ENCODE measurements around the gene IQCM. TPM values are rescaled to one million over a fixed set of nuclear protein-coding genes. Genes with fewer than 3 reads are reported as not detected.

Gene IQCM
- total RNA-seq, 6 experiments from 2014 or later: not detected

DNA sequence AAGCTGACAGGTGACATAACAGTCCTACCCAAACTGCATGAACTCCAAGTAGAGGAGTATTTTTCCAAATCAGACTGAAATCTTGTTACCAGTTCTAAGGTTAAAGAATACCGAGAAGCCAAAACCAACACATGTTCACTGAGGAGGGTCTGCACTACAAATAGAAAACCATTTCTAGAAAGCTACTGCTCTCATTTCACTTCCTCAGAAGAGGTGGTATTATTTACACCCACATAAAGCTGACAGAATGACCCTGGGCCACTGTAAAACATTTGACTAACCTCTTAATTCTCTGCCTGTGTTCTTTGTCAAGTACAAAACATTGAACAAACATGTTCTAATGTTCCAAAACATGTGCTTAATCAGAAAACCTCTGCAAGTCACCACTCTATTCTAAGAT is 95.8 kb downstream of the IQCM start:
- Histone ChIP-seq H3K27ac (no peak overlapping the region), H3K4me3 (no peak overlapping the region), H3K9me3 (no peaks in the 10 kb centered on the region), H3K27me3 (no peaks in the 10 kb centered on the region), H3K4me1 (no peaks in the 10 kb centered on the region), H3K36me3 (no peaks in the 10 kb centered on the region)
- TF ChIP-seq, protein P1, sequence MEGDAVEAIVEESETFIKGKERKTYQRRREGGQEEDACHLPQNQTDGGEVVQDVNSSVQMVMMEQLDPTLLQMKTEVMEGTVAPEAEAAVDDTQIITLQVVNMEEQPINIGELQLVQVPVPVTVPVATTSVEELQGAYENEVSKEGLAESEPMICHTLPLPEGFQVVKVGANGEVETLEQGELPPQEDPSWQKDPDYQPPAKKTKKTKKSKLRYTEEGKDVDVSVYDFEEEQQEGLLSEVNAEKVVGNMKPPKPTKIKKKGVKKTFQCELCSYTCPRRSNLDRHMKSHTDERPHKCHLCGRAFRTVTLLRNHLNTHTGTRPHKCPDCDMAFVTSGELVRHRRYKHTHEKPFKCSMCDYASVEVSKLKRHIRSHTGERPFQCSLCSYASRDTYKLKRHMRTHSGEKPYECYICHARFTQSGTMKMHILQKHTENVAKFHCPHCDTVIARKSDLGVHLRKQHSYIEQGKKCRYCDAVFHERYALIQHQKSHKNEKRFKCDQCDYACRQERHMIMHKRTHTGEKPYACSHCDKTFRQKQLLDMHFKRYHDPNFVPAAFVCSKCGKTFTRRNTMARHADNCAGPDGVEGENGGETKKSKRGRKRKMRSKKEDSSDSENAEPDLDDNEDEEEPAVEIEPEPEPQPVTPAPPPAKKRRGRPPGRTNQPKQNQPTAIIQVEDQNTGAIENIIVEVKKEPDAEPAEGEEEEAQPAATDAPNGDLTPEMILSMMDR (IDR thresholded peaks at IDR 0.05): no peak
- TF ChIP-seq POLR2A (IDR thresholded peaks at IDR 0.05): no peak
- WGBS (ENCODE audit: insufficient coverage, low coverage, low lambda C conversion rate, missing lambda C conversion rate): 36% methylated on average over 1 of the region's 1 CpG
- no peak for ATAC-seq
- DNase-seq: no peak
- intact Hi-C loops (cut with DNase I): no loop called here

DNA sequence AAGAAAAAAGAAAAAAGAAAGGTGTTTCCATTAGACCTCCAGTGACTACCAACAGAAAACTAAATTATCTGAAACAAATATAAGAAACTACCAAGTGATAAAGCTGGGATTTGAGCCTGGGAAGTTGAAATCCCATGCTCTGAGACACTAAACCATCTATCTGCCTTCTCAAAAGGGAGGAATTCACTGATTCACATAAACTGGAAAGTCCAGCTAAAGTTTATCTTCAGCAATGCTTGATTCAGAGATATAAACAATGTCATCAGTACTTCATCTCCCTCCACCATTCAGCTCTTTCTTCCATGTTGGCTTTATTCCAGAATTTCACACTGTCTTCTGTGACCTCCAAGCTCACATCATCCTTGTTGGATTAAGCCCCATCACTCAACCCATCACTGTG is 96.3 kb downstream of the IQCM start:
- no peak for TF ChIP-seq POLR2A (IDR thresholded peaks at IDR 0.05)
- TF ChIP-seq, protein P1 (IDR thresholded peaks at IDR 0.05): no peak
- no peaks in the 10 kb centered on the region for H3K4me1 ChIP-seq
- no peaks in the 10 kb centered on the region for H3K27me3 ChIP-seq
- no peak for DNase-seq
- H3K27ac ChIP-seq: no peak overlapping the region
- intact Hi-C loops (cut with DNase I): no loop called here
- H3K9me3 ChIP-seq: no peaks in the 10 kb centered on the region
- H3K36me3 ChIP-seq: no peaks in the 10 kb centered on the region
- H3K4me3 ChIP-seq: no peak overlapping the region
- ATAC-seq: no peak

DNA sequence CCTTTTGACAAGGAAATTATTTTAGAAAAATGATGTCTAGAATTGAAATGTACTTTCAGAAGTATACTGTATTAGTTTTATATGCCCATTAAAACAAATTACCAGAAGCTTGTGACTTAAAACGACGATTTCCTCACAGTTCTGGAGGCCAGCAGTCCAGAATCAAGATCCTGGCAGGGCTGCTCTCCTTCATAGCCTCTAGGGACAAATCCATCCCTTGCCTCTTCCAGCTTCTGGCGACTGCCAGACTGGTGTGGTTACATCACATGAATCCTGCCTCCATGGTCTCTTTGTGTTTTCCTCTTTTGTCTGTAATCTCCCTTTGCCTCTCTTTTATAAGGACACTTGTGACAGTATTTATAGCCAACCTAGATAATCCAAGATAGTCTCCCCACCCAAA is 97.1 kb downstream of the IQCM start:
- Histone ChIP-seq H3K4me1 (no peaks in the 10 kb centered on the region), H3K27ac (no peak overlapping the region), H3K9me3 (no peaks in the 10 kb centered on the region), H3K36me3 (no peaks in the 10 kb centered on the region), H3K27me3 (no peaks in the 10 kb centered on the region), H3K4me3 (no peak overlapping the region)
- WGBS (ENCODE audit: insufficient coverage, low coverage, low lambda C conversion rate, missing lambda C conversion rate): 57% methylated on average over 3 of the region's 3 CpGs
- no peak for DNase-seq
- intact Hi-C loops (cut with DNase I): no loop called here
- no peak for ATAC-seq
- TF ChIP-seq, protein P1 (IDR thresholded peaks at IDR 0.05): no peak
- no peak for TF ChIP-seq POLR2A (IDR thresholded peaks at IDR 0.05)

DNA sequence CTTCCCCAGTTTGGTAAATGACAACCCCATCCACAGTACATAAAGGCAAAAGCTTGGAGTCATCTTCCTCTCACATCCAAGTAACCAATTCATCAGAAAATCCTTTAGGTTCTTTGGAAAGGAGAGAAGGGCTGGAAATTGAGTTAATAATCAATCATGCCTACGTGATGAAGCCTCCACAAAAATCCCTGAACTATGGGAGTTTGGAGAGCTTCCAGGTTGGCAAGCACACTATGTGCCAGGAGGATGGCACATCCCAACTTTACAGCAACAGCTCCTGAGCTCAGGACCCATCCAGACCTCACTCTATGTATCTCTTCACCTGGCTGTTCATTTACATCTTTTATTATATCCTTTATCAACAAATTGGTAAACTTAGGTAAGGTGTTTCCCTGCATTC is 98.9 kb downstream of the IQCM start:
- no peaks in the 10 kb centered on the region for H3K36me3 ChIP-seq
- no peaks in the 10 kb centered on the region for H3K9me3 ChIP-seq
- TF ChIP-seq, protein P1 (IDR thresholded peaks at IDR 0.05): no peak
- no peak for TF ChIP-seq POLR2A (IDR thresholded peaks at IDR 0.05)
- H3K27ac ChIP-seq: no peak overlapping the region
- intact Hi-C loops (cut with DNase I): no loop called here
- peak in 1 of 4 donors; percentile 50 for ATAC-seq
- DNase-seq: no peak
- no peak overlapping the region for H3K4me3 ChIP-seq
- no peaks in the 10 kb centered on the region for H3K4me1 ChIP-seq
- no peaks in the 10 kb centered on the region for H3K27me3 ChIP-seq
- WGBS (ENCODE audit: insufficient coverage, low coverage, low lambda C conversion rate, missing lambda C conversion rate): 25% methylated on average over 1 of the region's 1 CpG
